Measurements from ENCODE around the gene PDXK.

The PDXK gene

DNA sequence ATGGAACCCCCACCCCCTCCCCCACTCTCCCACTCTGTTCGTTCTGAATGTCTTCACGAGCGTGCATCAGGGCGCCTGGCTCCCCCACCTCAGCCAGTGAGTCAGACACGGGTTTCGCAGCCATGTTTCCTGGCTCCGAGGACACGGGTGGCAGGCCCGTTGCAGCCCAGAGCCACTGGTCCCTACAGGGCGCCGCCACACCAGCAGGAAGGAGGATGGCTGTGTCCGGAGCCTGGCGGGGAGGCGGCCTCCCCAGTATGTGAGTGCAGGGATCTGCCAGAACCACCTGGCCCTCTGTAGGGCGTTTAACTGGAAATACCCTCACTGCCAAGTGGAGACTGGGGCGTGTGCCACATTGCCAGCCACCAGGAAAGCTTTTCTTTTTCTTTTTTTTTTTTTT is 38.7 kb downstream of the PDXK start:
- Histone ChIP-seq H4K20me1 (ENCODE audit: low read depth, low read length) (no peaks in the 10 kb centered on the region), H3K9me3 (ENCODE audit: insufficient read depth, low read length) (no peaks in the 10 kb centered on the region), H3K27ac (ENCODE audit: low read depth, low read length) (no peak overlapping the region), H3K4me3 (ENCODE audit: insufficient read depth, low read length, poor library complexity, severe bottlenecking) (no peak overlapping the region), H3K36me3 (ENCODE audit: low read length) (no peaks in the 10 kb centered on the region), H2AFZ (ENCODE audit: low read depth, low read length, severe bottlenecking) (no peak overlapping the region), H3F3A (ENCODE audit: insufficient read depth) (no peaks in the 10 kb centered on the region), H3K27me3 (ENCODE audit: low read length) (no peaks in the 10 kb centered on the region), H3K9ac (ENCODE audit: low read length) (no peak overlapping the region), H3K4me2 (ENCODE audit: low read depth, low read length, poor library complexity, severe bottlenecking) (no peak overlapping the region), H3K79me2 (ENCODE audit: insufficient read depth, low read length) (no peaks in the 10 kb centered on the region), H3K9me2 (replicated peaks; ENCODE audit: insufficient read depth, low read length) (no peaks in the 10 kb centered on the region)
- no peak for TF ChIP-seq EZH2phosphoT487 (conservative IDR thresholded peaks at IDR 0.05; ENCODE audit: low read length)
- TF ChIP-seq, protein P1, sequence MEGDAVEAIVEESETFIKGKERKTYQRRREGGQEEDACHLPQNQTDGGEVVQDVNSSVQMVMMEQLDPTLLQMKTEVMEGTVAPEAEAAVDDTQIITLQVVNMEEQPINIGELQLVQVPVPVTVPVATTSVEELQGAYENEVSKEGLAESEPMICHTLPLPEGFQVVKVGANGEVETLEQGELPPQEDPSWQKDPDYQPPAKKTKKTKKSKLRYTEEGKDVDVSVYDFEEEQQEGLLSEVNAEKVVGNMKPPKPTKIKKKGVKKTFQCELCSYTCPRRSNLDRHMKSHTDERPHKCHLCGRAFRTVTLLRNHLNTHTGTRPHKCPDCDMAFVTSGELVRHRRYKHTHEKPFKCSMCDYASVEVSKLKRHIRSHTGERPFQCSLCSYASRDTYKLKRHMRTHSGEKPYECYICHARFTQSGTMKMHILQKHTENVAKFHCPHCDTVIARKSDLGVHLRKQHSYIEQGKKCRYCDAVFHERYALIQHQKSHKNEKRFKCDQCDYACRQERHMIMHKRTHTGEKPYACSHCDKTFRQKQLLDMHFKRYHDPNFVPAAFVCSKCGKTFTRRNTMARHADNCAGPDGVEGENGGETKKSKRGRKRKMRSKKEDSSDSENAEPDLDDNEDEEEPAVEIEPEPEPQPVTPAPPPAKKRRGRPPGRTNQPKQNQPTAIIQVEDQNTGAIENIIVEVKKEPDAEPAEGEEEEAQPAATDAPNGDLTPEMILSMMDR (IDR thresholded peaks at IDR 0.05; ENCODE audit: insufficient read depth, low read length, poor library complexity, severe bottlenecking): no peak

DNA sequence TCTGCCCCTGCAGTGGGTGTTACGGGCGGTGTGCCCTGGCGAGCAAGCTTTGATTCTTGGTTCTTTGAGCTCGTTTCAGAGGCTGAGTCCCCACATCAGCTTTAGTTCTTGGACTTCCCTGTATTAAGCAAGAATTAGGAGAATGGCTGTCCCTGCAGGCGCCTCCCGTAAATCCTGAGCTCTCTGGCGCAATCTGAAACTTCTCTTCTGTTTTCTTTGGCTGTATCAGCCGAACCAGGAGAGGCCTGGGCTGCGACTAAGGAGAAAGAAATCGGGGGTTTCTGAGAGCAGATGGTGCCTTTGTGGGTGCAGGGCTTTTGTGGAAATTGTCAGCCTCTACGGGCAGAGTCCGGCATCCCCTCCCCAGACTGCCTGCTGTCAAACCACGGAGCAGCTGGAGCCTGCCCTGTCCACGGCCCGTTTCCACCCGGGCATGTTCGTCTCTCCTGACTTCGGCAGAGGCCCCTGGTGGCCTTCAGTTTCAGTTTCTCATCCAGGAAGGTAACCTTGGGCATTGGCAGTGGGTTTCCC is 39.2 kb downstream of the PDXK start:
- Histone ChIP-seq H3K36me3 (ENCODE audit: low read length) (no peaks in the 10 kb centered on the region), H2AFZ (ENCODE audit: low read depth, low read length, severe bottlenecking) (no peak overlapping the region), H3F3A (ENCODE audit: insufficient read depth) (no peaks in the 10 kb centered on the region), H3K9me2 (replicated peaks; ENCODE audit: insufficient read depth, low read length) (no peaks in the 10 kb centered on the region), H3K9me3 (ENCODE audit: insufficient read depth, low read length) (no peaks in the 10 kb centered on the region), H3K4me2 (ENCODE audit: low read depth, low read length, poor library complexity, severe bottlenecking) (no peak overlapping the region), H3K9ac (ENCODE audit: low read length) (no peak overlapping the region), H3K27me3 (ENCODE audit: low read length) (no peaks in the 10 kb centered on the region), H3K27ac (ENCODE audit: low read depth, low read length) (no peak overlapping the region), H3K79me2 (ENCODE audit: insufficient read depth, low read length) (no peaks in the 10 kb centered on the region), H3K4me3 (ENCODE audit: insufficient read depth, low read length, poor library complexity, severe bottlenecking) (no peak overlapping the region), H4K20me1 (ENCODE audit: low read depth, low read length) (no peaks in the 10 kb centered on the region)
- TF ChIP-seq EZH2phosphoT487 (conservative IDR thresholded peaks at IDR 0.05; ENCODE audit: low read length): no peak
- TF ChIP-seq, protein P1 (IDR thresholded peaks at IDR 0.05; ENCODE audit: insufficient read depth, low read length, poor library complexity, severe bottlenecking): no peak

DNA sequence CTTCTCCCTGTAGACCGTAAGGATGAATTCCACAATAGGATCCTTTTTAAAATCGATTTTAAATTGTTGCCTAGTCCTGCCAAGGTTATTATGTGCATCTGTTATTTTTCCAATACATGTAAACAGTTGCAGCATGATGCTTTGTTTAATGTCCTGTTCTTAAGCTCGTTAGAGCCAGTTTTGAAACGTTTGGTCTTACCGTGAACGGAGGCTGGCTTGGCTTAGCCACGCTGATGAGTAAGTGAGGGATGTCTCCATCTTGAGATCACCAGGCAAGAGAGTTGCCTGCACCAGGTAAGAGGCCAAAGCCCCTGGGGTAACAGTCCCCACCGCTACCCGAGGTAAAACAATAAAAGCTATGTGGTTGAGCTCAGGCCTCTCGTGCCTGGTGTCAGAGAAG is 39.9 kb downstream of the PDXK start:
- H3K4me3 ChIP-seq (ENCODE audit: insufficient read depth, low read length, poor library complexity, severe bottlenecking): no peak overlapping the region
- no peak overlapping the region for H2AFZ ChIP-seq (ENCODE audit: low read depth, low read length, severe bottlenecking)
- no peaks in the 10 kb centered on the region for H3K36me3 ChIP-seq (ENCODE audit: low read length)
- H3K9ac ChIP-seq (ENCODE audit: low read length): no peak overlapping the region
- H3F3A ChIP-seq (ENCODE audit: insufficient read depth): no peaks in the 10 kb centered on the region
- H4K20me1 ChIP-seq (ENCODE audit: low read depth, low read length): no peaks in the 10 kb centered on the region
- TF ChIP-seq, protein P1 (IDR thresholded peaks at IDR 0.05; ENCODE audit: insufficient read depth, low read length, poor library complexity, severe bottlenecking): no peak
- no peak for TF ChIP-seq EZH2phosphoT487 (conservative IDR thresholded peaks at IDR 0.05; ENCODE audit: low read length)
- H3K4me2 ChIP-seq (ENCODE audit: low read depth, low read length, poor library complexity, severe bottlenecking): no peak overlapping the region
- H3K79me2 ChIP-seq (ENCODE audit: insufficient read depth, low read length): no peaks in the 10 kb centered on the region
- H3K9me3 ChIP-seq (ENCODE audit: insufficient read depth, low read length): no peaks in the 10 kb centered on the region
- no peak overlapping the region for H3K27ac ChIP-seq (ENCODE audit: low read depth, low read length)
- H3K27me3 ChIP-seq (ENCODE audit: low read length): no peaks in the 10 kb centered on the region
- no peaks in the 10 kb centered on the region for H3K9me2 ChIP-seq (replicated peaks; ENCODE audit: insufficient read depth, low read length)
